K562 (cell line): ENCODE data around the gene PSME1. TPM values are rescaled to one million over a fixed set of nuclear protein-coding genes. Genes with fewer than 3 reads are reported as not detected.

ENCODE experiments used
- BHLHE40 ChIP-seq: IDR thresholded peaks from 2 replicates; pipeline ENCODE4 v1.6.1; 2011; ENCODE audit warnings: low read length, improper control_type of control experiment
- CEBPZ ChIP-seq: fragments of 150-350 bp; IDR thresholded peaks from 2 replicates; pipeline ENCODE4 v1.6.1; 2014; ENCODE audit warnings: low read depth, mild to moderate bottlenecking, low read length, borderline replicate concordance
- CREB3L1 ChIP-seq: fragments of 450-650 bp; IDR thresholded peaks from 2 replicates; pipeline ENCODE4 v1.6.1; 2014; ENCODE audit warnings: low read depth, mild to moderate bottlenecking, moderate library complexity, borderline replicate concordance
- E2F3 ChIP-seq: fragments of 250-450 bp; sonication (Bioruptor Pico); IDR thresholded peaks from 2 replicates; pipeline ENCODE4 v1.4.0; 2020; ENCODE audit warnings: mild to moderate bottlenecking
- EGR1 ChIP-seq: fragments of 450-650 bp; conservative IDR thresholded peaks from 2 replicates; pipeline ENCODE4 v1.6.1; 2017; ENCODE audit warnings: mild to moderate bottlenecking
- GTF2A2 ChIP-seq: IDR thresholded peaks from 2 replicates; pipeline ENCODE4 v1.6.1; 2016; ENCODE audit warnings: mild to moderate bottlenecking, missing genetic modification characterization, missing compliant biosample characterization
- HMG20A ChIP-seq: fragments of 450-650 bp; formaldehyde crosslinking; conservative IDR thresholded peaks from 2 replicates; pipeline ENCODE4 v1.4.0; 2020; ENCODE audit warnings: mild to moderate bottlenecking, mixed read lengths
- JUN ChIP-seq, 2 experiments: sonication (generic) in 1 of 2; formaldehyde crosslinking in 1 of 2; IDR thresholded peaks; 2 replicates each; pipeline versions ENCODE4 v1.6.1 to v1.8.0; 2012 to 2022; ENCODE audit warnings: borderline replicate concordance in 2 of 2, mild to moderate bottlenecking in 2 of 2, improper control_type of control experiment in 1 of 2, low read depth in 1 of 2, low read length in 1 of 2, missing genetic modification reagents in 1 of 2
- MAX ChIP-seq: sonication (generic); formaldehyde crosslinking; IDR thresholded peaks from 2 replicates; pipeline ENCODE4 v1.9.0; 2022; ENCODE audit warnings: mild to moderate bottlenecking, missing genetic modification reagents
- MBD2 ChIP-seq: sonication (generic); IDR thresholded peaks from 2 replicates; pipeline ENCODE4 v1.6.1; 2016; ENCODE audit warnings: low read depth, borderline replicate concordance
- NCOA1 ChIP-seq: fragments of 450-650 bp; IDR thresholded peaks from 2 replicates; pipeline ENCODE4 v1.6.1; 2016; ENCODE audit warnings: low read depth
- SMARCB1 ChIP-seq: IDR thresholded peaks from 2 replicates; pipeline ENCODE4 v1.6.1; 2011; ENCODE audit warnings: improper control_type of control experiment, low read depth; ENCODE audit not compliant: insufficient read length
- TRIM28 ChIP-seq: fragments of 450-650 bp; IDR thresholded peaks from 2 replicates; pipeline ENCODE4 v1.6.1; 2017
- polyA plus RNA-seq, 8 experiments: library from polyadenylated mRNA; depleted of rRNA in 4 of 8; stranded (reverse) in 5 of 8; unstranded in 3 of 8; fragments of >200 nt; fragmentation: Nextera tagmentation in 2 of 8; fragmentation: Illumina TruSeq in 1 of 8; extraction: Ambion mirVana in 2 of 8; extraction: Trizol in 1 of 8; gene quantifications; 2 replicates each; pipeline versions ENCODE4 v1.2.1 to v1.2.3, GENCODE V29; 2011 to 2014; ENCODE audit warnings: inconsistent platforms in 1 of 8, missing spikeins in 1 of 8
- total RNA-seq, 7 experiments: library from RNA; depleted of rRNA in 6 of 7; stranded (reverse); fragments of >200 nt in 6 of 7; fragmentation: Illumina TruSeq in 2 of 7; extraction: Trizol in 2 of 7; gene quantifications; 2 replicates each; pipeline versions ENCODE4 v1.2.1 to v1.2.3, GENCODE V29; 2011 to 2021; ENCODE audit warnings: low replicate concordance in 1 of 7
- TF ChIP-seq, protein P1 (sequence below): fragments of 450-650 bp; formaldehyde crosslinking; IDR thresholded peaks from 2 replicates; pipeline ENCODE4 v1.4.0; 2020; ENCODE audit warnings: mild to moderate bottlenecking, mixed read lengths
- TF ChIP-seq, protein P2 (sequence below): fragments of 200-400 bp; formaldehyde crosslinking; IDR thresholded peaks from 2 replicates; pipeline ENCODE4 v1.6.1; 2017; ENCODE audit warnings: mild to moderate bottlenecking, low read depth, low read length, moderate library complexity
- TF ChIP-seq, protein P3 (sequence below): sonication (generic); formaldehyde crosslinking; IDR thresholded peaks from 2 replicates; pipeline ENCODE4 v1.8.0; 2022; ENCODE audit warnings: mild to moderate bottlenecking, missing genetic modification reagents

The PSME1 gene
- total and polyA plus RNA-seq, 9 of the 15 experiments (the other 6 are each of a cell fraction or from before 2014, with no cell fraction given), result 20.3 to 180 (median 67.5) TPM

GRCh38 chr14:24114532-24115421, 21.2 kb upstream of the PSME1 start, which contains the start of the genes DCAF11 and NRL (continued):
- TF ChIP-seq CEBPZ, result peak; percentile 70; the same call in 1 of the 2 replicates
- TF ChIP-seq BHLHE40, result peak; percentile 34
- peak; percentile 98 for TF ChIP-seq EGR1
- TF ChIP-seq, protein P1, sequence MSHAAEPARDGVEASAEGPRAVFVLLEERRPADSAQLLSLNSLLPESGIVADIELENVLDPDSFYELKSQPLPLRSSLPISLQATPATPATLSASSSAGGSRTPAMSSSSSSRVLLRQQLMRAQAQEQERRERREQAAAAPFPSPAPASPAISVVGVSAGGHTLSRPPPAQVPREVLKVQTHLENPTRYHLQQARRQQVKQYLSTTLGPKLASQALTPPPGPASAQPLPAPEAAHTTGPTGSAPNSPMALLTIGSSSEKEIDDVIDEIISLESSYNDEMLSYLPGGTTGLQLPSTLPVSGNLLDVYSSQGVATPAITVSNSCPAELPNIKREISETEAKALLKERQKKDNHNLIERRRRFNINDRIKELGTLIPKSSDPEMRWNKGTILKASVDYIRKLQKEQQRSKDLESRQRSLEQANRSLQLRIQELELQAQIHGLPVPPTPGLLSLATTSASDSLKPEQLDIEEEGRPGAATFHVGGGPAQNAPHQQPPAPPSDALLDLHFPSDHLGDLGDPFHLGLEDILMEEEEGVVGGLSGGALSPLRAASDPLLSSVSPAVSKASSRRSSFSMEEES (CRISPR knock-in tag), result peak; percentile 34; the same call in 1 of the 2 replicates
- TF ChIP-seq JUN (IDR thresholded peaks at IDR 0.05; ENCODE audit: borderline replicate concordance, low read depth, low read length), result 0 out of 2 replicates have a peak, but pooled peaks have one; percentile 28
- no peak for TF ChIP-seq JUN (CRISPR knock-in tag; IDR thresholded peaks at IDR 0.05; ENCODE audit: borderline replicate concordance)
- peak; percentile 79 for TF ChIP-seq CREB3L1
- TF ChIP-seq GTF2A2 (tag), result no peak
- no peak for TF ChIP-seq HMG20A
- TF ChIP-seq TRIM28, result no peak; the same call in 1 of the 2 replicates
- peak; percentile 96 for TF ChIP-seq MBD2
- TF ChIP-seq MAX, result peak; percentile 97
- TF ChIP-seq, protein P2, sequence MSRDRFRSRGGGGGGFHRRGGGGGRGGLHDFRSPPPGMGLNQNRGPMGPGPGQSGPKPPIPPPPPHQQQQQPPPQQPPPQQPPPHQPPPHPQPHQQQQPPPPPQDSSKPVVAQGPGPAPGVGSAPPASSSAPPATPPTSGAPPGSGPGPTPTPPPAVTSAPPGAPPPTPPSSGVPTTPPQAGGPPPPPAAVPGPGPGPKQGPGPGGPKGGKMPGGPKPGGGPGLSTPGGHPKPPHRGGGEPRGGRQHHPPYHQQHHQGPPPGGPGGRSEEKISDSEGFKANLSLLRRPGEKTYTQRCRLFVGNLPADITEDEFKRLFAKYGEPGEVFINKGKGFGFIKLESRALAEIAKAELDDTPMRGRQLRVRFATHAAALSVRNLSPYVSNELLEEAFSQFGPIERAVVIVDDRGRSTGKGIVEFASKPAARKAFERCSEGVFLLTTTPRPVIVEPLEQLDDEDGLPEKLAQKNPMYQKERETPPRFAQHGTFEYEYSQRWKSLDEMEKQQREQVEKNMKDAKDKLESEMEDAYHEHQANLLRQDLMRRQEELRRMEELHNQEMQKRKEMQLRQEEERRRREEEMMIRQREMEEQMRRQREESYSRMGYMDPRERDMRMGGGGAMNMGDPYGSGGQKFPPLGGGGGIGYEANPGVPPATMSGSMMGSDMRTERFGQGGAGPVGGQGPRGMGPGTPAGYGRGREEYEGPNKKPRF, result no peak
- TF ChIP-seq E2F3, result peak; percentile 34; the same call in 1 of the 2 replicates
- TF ChIP-seq NCOA1, result no peak
- no peak for TF ChIP-seq SMARCB1
- TF ChIP-seq, protein P3, sequence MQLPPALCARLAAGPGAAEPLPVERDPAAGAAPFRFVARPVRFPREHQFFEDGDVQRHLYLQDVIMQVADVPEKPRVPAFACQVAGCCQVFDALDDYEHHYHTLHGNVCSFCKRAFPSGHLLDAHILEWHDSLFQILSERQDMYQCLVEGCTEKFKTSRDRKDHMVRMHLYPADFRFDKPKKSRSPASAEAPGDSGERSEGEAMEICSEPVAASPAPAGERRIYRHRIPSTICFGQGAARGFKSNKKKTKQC (CRISPR knock-in tag), result peak; percentile 66; the same call in 1 of the 2 replicates
